ENCODE results near the gene C19orf73. TPM values are rescaled to one million over a fixed set of nuclear protein-coding genes. Genes with fewer than 3 reads are reported as not detected.

The C19orf73 gene
- total and polyA plus RNA-seq, 2 experiments from 2014 or later = 8.1 to 9.1 TPM

- no peak overlapping the region for H3K27ac Mint-ChIP-seq
- ATAC-seq = no peak
Measured at GRCh38 chr19:49111218-49111998, 7.5 kb downstream of the C19orf73 start.

GRCh38 chr19:49110567-49110966 lies 8.4 kb downstream of the C19orf73 start:
- H3K27ac Mint-ChIP-seq = no peak overlapping the region
- Histone ChIP-seq H3K9me2 (ENCODE audit: insufficient read depth) (no peaks in the 10 kb centered on the region), H2AFZ (no peak overlapping the region), H3K36me3 (ENCODE audit: insufficient read depth) (0 out of 2 replicates have a peak, but pooled peaks cover 10% of the 10 kb centered on the region), H3K4me3 (no peak overlapping the region), H3K4me2 (no peak overlapping the region), H3K4me1 (ENCODE audit: insufficient read depth) (peaks cover 4% of the 10 kb centered on the region; the same call in 1 of the 2 replicates), H3K79me2 (replicated peaks; ENCODE audit: insufficient read depth) (no peaks in the 10 kb centered on the region), H3K27ac (ENCODE audit: low read depth) (no peak overlapping the region), H4K20me1 (replicated peaks; ENCODE audit: insufficient read depth) (peaks cover 28% of the 10 kb centered on the region; the same call in 1 of the 2 replicates), H3F3A (replicated peaks; ENCODE audit: low read depth) (peaks cover 30% of the 10 kb centered on the region), H3K27me3 (ENCODE audit: insufficient read depth) (peaks cover 5% of the 10 kb centered on the region; the same call in 1 of the 2 replicates)
- H3K9me3 Mint-ChIP-seq = no peaks in the 10 kb centered on the region; the same call in 2 of the 3 replicates
- ATAC-seq (no peak), DNase-seq (ENCODE audit: low spot score) (no peak)
- H3K36me3 Mint-ChIP-seq (ENCODE audit: low read depth) = peaks cover 37% of the 10 kb centered on the region
- H3K4me3 Mint-ChIP-seq = no peak overlapping the region
- H3K27me3 Mint-ChIP-seq (ENCODE audit: insufficient read depth, low read depth, poor library complexity) = peaks cover 24% of the 10 kb centered on the region
- H3K4me1 Mint-ChIP-seq = peaks cover 24% of the 10 kb centered on the region
- TF ChIP-seq STAT1 (IDR thresholded peaks at IDR 0.05; ENCODE audit: unreplicated experiment) (no peak), EZH2 (IDR thresholded peaks at IDR 0.05; ENCODE audit: low read depth, unreplicated experiment) (no peak), CTCF (conservative IDR thresholded peaks at IDR 0.05; ENCODE audit: low read depth in 2 of 2) (no peak), NANOG (IDR thresholded peaks at IDR 0.05; ENCODE audit: borderline replicate concordance) (no peak), POLR2AphosphoS5 (IDR thresholded peaks at IDR 0.05; ENCODE audit: low read depth) (no peak), JUNB (IDR thresholded peaks at IDR 0.05; ENCODE audit: unreplicated experiment) (no peak), CREB1 (CRISPR knock-in tag; IDR thresholded peaks at IDR 0.05; ENCODE audit: low read depth) (no peak), EZH2phosphoT487 (IDR thresholded peaks at IDR 0.05; ENCODE audit: unreplicated experiment) (no peak), ZNF331 (CRISPR knock-in tag; IDR thresholded peaks at IDR 0.05; ENCODE audit: low read depth) (no peak), REST (IDR thresholded peaks at IDR 0.05; ENCODE audit: unreplicated experiment) (no peak)

More at GRCh38 chr19:49111218-49111998, 7.5 kb downstream of the C19orf73 start:
- H3K36me3 ChIP-seq (ENCODE audit: insufficient read depth) = 0 out of 2 replicates have a peak, but pooled peaks cover 10% of the 10 kb centered on the region
- Mint-ChIP-seq H3K4me3 (no peak overlapping the region), H3K36me3 (ENCODE audit: low read depth) (peaks cover 30% of the 10 kb centered on the region), H3K4me1 (peaks cover 24% of the 10 kb centered on the region), H3K27me3 (ENCODE audit: insufficient read depth, low read depth, poor library complexity) (peaks cover 29% of the 10 kb centered on the region), H3K9me3 (no peaks in the 10 kb centered on the region; the same call in 2 of the 3 replicates)
- H3K4me1 ChIP-seq (ENCODE audit: insufficient read depth) = peaks cover 4% of the 10 kb centered on the region; the same call in 1 of the 2 replicates
- H3K27me3 ChIP-seq (ENCODE audit: insufficient read depth) = peaks cover 5% of the 10 kb centered on the region; the same call in 1 of the 2 replicates
- TF ChIP-seq JUNB (IDR thresholded peaks at IDR 0.05; ENCODE audit: unreplicated experiment) = no peak
- no peak for TF ChIP-seq NANOG (IDR thresholded peaks at IDR 0.05; ENCODE audit: borderline replicate concordance)
- TF ChIP-seq STAT1 (IDR thresholded peaks at IDR 0.05; ENCODE audit: unreplicated experiment) = no peak
- TF ChIP-seq EZH2 (IDR thresholded peaks at IDR 0.05; ENCODE audit: low read depth, unreplicated experiment) = no peak
- peak in 1 of 2 experiments; percentile 18; a peak in 1 of 4 replicates for TF ChIP-seq CTCF (conservative IDR thresholded peaks at IDR 0.05; ENCODE audit: low read depth in 2 of 2)
- no peak for TF ChIP-seq ZNF331 (CRISPR knock-in tag; IDR thresholded peaks at IDR 0.05; ENCODE audit: low read depth)
- TF ChIP-seq POLR2AphosphoS5 (IDR thresholded peaks at IDR 0.05; ENCODE audit: low read depth) = no peak
- no peak for TF ChIP-seq EZH2phosphoT487 (IDR thresholded peaks at IDR 0.05; ENCODE audit: unreplicated experiment)
- no peaks in the 10 kb centered on the region for H3K9me2 ChIP-seq (ENCODE audit: insufficient read depth)
- H3K4me3 ChIP-seq = no peak overlapping the region
- no peak overlapping the region for H3K27ac ChIP-seq (ENCODE audit: low read depth)
- H4K20me1 ChIP-seq (replicated peaks; ENCODE audit: insufficient read depth) = peaks cover 20% of the 10 kb centered on the region; the same call in 1 of the 2 replicates
- no peak for DNase-seq (ENCODE audit: low spot score)
- H3F3A ChIP-seq (replicated peaks; ENCODE audit: low read depth) = peaks cover 22% of the 10 kb centered on the region
- H2AFZ ChIP-seq = no peak overlapping the region
- no peaks in the 10 kb centered on the region for H3K79me2 ChIP-seq (replicated peaks; ENCODE audit: insufficient read depth)
- H3K4me2 ChIP-seq = no peak overlapping the region

Data from GM23338 (cell line).